GM11168 (cell line): ENCODE data around the gene VRK1.
"Not testable (repeated sequence)": the region's sequence is repeated elsewhere in the genome, so short reads cannot be mapped to it uniquely, and the experiment has no call there.

ENCODE experiments used
- in situ Hi-C: fragments of 300-500 bp; cut with MboI; formaldehyde crosslinking; loops from one replicate; pipeline ENCODE4 v1.12.0; 2022; ENCODE audit warnings: low sequenced_read_pairs; ENCODE audit not compliant: unreplicated experiment

VRK1 gene

DNA sequence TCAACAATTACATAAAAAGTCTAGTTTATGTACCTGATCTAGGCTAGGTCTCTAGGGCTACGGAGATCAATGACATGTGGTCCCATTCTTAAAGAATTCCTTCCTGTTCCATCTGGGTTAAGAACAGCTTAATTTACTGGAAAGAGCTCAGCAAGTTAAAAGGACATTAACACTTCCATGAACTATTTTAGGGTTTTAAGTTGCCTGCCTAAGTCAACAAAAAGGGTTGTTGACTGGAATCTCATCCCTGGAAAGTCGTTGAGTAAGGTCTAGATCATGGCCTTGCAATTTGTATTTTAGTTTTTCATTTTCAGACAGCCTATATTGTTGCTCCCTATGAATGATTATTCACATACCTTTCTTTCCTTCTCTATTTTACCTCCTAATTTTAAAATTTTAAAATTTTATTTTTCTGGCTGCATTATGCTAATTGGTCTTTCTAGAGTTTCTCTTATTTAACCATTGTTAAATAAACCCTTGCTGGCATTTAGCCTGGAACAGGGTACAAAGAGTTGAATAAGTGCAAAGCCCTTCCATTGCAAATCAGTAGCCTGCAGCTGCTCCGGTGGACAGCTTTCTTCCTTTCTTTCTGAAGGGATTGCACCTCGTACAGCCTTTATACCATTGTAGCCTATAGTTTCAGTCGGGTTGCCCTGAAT lies 66.3 kb downstream of the VRK1 start:
- in situ Hi-C loops: no loop called here

DNA sequence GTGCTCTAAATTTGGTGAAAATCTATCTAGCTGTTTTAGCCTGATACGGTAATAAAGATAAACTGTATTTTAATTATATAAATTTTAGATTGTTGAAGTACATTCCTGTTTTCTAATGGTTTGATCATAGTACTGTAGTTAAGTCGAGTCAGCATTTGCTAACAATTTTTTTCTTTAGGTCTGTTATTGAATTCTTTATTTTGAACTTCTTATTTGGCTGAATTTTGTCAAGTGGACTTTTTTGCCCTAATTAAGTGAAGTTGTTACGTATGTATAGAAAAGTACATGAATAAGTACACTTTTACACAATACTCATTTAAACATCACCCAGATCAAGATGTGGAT lies 66.8 kb downstream of the VRK1 start:
- in situ Hi-C loops: no loop called here

DNA sequence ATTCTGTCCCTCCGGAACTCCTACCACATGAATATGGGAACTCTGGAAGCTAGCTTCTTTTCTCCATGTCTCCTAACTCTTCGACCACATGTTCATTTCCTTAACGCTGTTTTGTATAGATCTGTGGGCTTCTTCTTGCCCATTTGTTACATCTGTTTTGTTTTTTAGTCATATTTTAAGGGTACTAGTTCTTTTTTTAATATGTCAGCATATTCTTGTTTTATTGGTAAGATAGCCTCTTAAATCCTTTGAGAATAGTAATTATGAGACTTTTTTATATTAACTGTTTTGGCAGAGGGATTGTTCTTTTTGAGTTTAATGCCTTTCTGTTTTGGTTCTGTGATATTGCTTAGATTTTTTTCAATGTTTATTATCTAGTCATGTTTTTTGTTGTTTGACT lies 70.5 kb downstream of the VRK1 start:
- in situ Hi-C loops: no loop called here

DNA sequence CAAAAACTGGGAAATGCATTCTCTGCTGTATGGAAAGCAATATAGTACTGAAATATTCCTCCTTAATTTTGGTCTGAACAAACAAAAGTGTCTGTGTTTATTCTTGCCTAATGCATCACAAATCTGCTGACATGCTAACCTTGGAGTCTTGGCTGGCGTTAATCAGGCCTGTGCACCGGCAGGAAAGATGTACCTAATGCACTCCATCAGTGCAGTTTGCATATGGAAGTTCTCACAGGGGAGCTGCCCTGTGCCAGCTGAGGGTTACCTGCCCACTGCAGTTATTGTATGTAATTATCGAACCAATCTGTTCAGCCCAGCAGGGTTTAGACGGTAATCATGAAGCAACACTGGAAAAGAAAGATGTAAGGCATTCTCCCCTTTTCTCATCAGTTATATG lies 76.9 kb downstream of the VRK1 start:
- in situ Hi-C loops: no loop called here

DNA sequence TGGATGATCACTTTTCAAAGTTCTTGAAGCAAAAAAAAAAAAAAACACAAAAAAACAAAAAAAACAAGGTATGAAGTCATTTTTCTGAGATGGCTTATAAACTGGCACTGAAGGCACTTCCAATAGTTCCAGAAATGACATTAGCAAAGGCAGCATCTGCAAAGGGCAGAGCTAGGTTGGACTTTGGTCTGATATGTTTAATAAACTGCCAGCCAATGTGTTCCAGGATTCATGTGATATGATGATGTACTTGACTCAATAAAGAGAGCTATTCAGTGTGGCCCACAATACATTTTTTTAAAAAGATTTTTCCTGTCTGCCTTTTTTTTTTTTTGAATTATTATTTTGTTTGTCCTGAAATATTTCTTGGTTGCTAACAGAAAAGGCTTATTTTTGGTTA lies 79.6 kb downstream of the VRK1 start:
- in situ Hi-C loops: no loop called here

DNA sequence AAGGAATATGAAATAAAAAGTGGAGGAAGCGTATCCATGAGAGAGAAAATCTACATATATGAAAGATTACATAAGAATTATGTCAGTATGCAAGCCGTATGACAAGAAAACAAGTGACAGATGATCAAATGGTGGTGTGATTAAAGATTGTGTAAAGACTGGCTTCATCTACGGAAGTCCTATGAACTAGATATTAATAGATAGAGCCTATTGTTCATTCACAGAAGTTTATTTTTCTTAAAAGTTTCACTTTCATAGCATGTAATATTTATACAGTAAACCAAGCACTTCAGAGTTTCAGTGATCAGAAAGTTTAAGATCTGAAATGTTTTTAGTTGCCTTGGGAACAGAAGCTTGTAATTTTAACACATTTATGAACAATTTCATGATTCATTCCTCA lies 84.5 kb downstream of the VRK1 start:
- in situ Hi-C loops: no loop called here

DNA sequence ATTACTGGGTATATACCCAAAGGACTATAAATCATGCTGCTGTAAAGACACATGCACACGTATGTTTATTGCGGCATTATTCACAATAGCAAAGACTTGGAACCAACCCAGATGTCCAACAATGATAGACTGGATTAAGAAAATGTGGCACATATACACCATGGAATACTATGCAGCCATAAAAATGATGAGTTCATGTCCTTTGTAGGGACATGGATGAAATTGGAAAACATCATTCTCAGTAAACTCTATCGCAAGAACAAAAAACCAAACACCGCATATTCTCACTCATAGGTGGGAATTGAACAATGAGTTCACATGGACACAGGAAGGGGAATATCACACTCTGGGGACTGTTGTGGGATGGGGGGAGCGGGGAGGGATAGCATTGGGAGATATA lies 86.8 kb downstream of the VRK1 start:
- in situ Hi-C loops: not testable (repeated sequence)

DNA sequence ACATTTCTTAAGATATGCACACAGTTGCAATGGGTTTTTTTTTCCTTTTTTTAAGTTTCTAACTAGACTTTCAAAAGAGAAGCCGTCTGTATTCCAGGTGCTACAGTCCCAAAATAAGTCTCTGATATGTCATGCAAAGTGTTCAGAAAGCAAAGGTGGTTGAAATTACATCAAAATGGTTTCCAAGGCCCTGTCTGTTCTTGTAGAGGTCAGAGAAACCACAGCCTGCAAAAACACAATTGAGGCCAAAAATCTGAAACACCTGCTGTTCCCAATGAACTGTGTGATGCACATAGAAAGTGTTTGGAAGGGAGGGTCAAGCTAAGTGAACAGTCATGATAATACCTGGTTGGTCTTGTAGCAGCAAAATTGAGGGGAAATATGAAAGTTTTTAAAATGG lies 91.0 kb downstream of the VRK1 start:
- in situ Hi-C loops: no loop called here

DNA sequence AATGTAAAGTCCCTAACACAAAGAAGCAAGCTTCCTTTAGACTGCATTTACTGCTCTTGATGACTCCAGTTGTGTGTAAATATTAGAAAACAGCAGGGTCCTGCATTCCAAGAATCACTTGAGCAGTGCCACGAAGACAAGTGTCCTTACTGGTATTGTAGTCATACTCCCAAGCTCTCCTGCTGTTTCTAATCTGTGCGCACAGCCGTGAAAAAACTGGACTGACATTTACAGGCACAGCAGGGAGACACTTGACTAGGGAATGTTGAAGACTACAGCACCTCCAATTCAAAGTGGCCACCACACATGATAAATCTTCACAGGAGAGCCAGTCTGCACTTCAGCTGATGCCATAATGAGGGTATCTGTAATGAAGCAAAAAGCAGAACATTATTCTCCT lies 91.4 kb downstream of the VRK1 start:
- in situ Hi-C loops: no loop called here

DNA sequence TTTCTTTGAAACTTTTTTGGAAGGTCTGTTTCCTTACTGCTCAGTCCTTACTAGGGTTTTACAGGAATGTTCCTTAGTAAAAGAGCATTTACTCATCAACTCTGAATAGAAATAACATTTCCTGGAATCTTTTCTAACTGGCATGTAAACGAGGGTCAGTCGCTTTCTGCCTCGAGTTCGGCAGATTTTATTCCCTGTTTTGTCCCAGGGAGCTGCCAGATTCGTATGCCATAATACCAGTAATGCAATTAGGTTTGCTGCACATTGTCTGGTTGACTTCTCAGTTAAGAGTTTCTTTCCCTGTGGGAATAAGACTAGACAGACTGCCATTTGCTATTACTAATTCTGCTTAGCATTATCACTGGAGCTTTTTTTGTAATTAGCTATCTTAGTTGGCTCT lies 91.9 kb downstream of the VRK1 start:
- in situ Hi-C loops: no loop called here

DNA sequence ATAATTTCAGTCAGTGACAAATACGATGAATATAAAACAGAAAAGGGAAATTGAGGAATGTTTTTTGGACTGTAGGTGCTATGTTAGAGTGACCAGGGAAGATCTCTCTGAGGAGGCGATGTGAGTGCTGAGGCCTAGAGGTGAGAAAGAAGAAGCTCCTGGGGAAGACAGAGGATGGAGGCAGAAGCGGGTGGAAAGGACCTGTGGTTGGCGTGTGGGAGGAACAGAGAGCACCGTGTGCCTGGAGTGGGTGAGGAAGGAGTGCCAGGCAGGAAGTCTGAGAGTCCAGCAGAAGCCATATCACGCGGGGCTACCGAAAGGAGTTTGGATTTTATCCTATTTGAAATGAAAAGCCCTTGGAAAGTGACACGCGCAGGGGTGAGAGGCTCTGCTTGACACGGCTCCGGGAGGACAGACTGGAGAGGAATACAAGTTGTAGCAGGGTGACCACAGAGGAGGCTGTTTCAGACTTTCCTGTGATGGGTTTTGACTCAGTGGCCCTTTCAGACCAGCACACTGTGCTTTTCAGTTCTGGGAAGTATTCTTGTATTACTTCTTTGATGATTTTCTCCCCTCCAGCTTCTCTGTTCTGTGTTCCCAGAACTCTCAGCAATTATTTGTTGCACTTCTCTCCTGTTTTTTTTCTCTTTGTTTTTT lies 96.9 kb downstream of the VRK1 start:
- in situ Hi-C loops: no loop called here

DNA sequence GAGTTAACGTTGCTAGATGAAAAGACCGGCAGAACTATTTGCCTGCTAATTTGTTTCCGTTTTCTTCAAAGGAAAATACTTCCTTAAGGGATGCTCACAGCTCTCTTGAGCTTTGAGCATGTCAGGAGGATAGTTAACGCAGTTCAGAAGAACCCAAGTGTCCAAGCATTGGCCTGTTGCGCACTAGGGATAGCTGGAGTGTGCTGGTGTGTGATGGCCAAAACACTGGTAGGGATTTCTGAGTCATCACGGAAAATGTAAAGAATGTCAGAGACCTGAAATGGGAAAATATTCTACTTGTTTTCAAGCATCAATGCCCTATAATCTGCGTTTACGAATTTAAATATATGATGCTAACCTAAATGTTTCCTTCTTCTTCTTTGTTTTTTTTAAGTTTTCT lies 97.8 kb downstream of the VRK1 start:
- in situ Hi-C loops: no loop called here

DNA sequence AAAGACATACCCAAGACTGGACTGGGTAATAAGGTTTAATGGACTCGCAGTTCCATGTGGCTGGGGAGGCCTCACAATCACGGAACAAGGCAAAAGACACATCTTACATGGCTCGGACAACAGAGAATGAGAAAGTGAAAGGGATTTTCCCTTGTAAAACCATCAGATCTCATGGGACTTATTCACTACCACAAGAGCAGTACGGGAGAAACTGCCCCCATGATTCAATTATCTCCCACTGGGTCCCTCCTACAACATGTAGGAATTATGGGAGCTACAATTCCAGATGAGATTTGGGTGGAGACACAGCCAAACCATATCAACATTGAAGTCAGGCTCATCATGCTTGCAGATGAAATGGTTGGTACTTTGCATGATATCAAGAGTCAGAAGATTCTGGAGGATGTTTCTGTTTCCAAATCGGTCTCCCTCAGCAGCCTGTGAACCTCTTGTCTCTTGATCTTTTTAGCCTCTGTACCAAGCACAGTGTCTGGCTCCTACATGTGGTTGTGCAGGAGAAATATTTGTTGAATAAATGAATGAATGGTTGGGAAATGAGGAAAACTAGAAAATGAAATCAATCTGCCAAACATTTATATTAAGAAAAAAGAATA lies 98.6 kb downstream of the VRK1 start:
- in situ Hi-C loops: no loop called here

DNA sequence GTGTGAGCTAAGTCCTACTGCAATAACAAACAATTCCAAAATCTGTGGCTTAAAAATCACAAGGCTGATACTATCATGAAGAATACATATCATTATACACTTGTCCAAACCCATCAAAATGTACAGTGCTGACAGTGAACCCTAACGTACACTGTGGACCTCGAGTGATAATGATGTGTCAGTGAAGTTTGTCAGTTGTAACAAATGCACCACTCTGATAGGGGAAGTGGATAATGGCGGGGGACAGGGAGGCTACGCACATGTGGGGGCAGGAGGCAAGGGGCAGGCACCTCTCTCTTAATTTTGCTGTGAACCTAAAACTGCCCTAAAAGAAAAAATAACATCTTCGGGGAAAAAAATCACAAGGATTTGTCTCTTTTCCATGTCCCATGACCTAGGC lies 100.0 kb downstream of the VRK1 start:
- in situ Hi-C loops: no loop called here

DNA sequence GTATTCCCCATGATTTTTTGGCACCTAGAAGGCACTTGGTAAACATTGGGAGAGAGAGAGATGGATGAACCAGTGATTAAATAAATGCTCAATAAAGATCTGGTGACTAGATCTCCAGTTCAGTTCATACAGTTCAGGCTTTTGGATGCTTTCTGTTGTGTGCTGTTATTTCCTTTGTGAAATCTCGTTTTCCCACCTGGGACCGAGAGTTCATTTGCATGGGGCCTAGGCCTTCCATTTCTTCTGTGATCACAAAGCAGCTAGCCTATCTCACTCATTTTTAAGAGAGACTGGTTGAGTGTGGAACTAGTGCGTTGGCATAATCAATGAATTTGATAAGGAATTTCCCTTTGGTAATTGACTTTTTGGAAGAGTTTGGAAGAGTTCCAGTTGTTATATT lies 104.0 kb downstream of the VRK1 start:
- in situ Hi-C loops: no loop called here

DNA sequence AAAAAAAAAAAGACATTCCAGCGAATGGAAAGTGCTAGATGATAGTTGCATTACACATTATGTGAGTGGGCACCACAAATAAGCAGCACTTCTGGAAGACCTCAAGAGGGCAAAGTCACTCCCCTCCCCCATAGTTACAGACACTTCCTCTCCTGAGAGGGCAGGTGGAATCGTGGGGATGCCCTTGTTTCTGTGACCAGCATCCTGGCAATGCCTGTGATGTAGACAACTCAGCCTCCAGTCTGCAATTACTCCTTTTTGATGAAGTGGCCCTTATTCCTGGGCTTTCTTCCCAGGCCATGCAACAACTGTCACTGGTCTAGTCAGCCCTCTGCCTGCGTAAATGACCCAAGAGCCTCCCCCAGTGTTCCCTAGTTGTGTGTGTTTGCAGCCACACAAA lies 104.8 kb downstream of the VRK1 start:
- in situ Hi-C loops: no loop called here

DNA sequence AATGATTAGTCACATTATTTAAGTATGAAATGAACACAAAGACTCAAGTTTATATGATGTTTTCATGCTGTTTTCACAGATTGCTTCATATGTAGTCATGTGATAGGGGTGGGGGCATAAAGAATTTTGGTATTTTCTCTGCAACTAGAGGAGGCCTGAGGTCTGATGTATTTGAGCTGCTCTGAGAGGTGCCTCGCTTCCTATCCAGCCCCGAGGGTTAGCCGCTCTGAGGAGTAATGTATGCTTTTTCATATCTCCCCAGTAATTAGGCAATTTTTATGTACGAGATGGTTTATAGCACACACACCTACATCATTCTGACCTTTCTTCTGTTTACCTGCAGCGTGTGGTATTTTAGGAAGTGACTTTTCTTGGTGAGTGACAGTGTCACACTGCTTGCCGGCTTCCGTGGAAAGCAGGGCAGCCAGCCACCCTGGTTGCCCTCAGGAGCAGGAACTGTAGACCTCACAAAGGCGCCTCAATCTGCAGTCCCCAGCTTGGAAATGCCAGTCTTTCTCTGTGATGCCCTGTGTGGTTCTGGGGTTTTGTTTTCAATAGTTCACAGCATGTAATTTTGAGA lies 106.4 kb downstream of the VRK1 start:
- in situ Hi-C loops: no loop called here

DNA sequence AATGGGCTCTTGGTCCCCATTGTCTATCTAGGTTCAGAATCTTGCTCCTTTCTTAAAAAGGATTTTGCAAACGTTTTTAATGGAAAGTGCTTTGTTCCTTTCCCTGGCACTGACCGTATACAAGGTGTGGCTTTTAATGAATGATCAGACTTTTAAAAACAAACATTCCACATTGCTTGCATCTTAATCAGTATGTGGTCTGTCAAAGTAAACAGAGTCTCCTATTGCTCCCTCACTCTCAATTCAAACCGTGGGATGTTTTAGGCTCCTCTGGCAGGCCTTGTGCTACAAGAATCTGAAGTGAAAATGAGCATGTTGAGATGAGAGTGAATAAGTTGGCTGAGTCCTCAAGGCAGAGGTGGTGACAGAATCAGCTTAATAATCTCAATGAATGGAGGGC lies 107.0 kb downstream of the VRK1 start:
- in situ Hi-C loops: no loop called here

DNA sequence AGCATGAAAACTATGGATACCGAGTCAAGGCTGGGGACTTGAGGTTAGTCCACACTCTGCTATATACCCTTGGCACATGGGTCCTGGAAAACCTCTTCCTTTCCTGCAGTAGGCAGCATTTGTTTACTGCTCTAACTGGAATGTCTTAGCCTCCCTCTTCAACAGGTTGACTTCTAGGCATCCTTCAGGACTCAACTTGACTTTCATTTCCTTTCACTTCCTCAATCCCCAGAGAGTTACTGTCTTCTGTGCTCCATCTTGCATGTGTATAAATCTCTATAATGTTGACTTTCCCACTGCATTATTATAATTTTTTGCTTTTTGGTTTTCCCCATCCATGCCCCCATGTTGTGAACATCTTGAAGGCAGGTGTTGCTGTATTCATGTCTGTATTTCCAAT lies 107.9 kb downstream of the VRK1 start:
- in situ Hi-C loops: no loop called here

DNA sequence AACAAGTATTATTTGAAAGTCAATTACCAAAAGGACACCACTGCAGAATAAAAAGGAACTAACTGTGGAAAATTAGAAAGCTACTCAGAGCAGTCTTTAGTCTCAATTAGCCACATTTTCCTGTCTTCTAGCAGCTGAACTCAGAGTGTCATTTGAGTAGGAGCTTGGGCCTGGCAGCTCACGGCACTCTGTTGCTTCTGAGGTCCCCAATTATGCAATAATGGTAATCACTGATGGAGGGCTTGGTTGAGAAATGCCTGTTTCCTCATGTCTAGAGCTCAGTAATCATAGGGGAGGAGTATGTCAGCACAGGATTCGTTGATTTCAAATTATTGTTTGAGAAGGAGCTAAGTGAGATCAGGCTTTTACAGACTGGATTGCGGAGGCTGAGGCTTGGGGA lies 108.6 kb downstream of the VRK1 start:
- in situ Hi-C loops: no loop called here

DNA sequence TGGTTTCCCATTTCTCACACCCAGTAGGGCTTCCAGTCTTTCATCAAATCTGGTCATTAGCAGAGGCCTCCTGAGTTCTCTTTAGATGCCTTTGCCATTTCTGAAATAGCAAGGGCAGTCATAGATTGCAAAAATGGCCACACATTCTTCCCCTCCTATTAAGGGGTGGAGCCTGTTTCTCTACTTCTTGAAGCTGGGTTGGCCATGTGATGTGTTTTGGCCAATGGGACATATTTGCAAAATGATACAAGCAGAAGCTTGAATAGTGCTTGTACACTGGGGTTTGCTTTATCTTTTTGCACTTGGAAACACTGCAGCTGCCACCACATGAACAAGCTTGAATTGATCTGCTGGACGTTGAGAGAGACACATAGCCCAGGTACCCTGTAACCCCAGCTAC lies 109.3 kb downstream of the VRK1 start:
- in situ Hi-C loops: no loop called here

DNA sequence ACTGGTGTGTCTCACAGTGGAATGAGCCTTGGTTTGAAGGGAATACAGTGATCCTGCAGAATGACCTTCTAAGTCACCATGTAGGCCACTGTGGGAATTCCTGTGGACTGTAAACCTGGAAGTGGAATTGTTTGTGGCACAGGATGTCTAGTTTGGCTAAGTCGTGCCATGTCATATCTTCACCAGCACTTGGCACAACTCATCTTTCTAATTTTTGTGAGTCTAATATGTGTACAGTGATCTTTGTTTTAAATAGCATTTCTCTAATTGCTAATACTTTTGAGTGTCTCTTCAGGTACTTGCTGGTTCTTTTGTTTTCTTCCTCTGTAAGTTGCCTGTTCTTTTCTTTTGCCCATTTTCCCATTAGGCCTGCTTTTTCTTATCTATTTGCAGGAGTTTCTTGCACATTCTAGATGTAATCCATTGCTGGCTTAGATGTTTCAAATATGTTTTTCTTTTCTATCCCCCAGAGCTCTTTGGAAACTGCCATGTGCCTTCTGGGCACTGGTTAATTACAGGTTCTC lies 112.7 kb downstream of the VRK1 start:
- in situ Hi-C loops: no loop called here
